DOHH2 (cell line): ENCODE measurements around the gene UBE2V1.

Experiments
- H3F3A ChIP-seq: fragments of 200-600 bp; sonication (generic), shearing (Covaris generic); 2 replicates; pipeline ENCODE4 v1.6.0; 2016; ENCODE audit warnings: antibody characterized with exemption, mild to moderate bottlenecking; ENCODE audit not compliant: control insufficient read depth, insufficient read depth
- H3K27ac ChIP-seq: fragments of 200-600 bp; sonication (generic); 2 replicates; pipeline ENCODE4 v1.5.1; 2014; ENCODE audit warnings: low read depth, mild to moderate bottlenecking, low read length, moderate library complexity
- H3K27me3 ChIP-seq: fragments of 200-600 bp; sonication (generic); 2 replicates; pipeline ENCODE4 v1.6.1; 2014; ENCODE audit warnings: mild to moderate bottlenecking, low read length, mixed read lengths; ENCODE audit not compliant: control insufficient read depth
- H3K36me3 ChIP-seq: fragments of 200-600 bp; sonication (generic); 2 replicates; pipeline ENCODE4 v1.6.1; 2014; ENCODE audit warnings: mild to moderate bottlenecking, low read length, moderate library complexity, mixed read lengths; ENCODE audit not compliant: control insufficient read depth
- H3K4me1 ChIP-seq: fragments of 200-600 bp; sonication (generic); 2 replicates; pipeline ENCODE4 v1.6.1; 2014; ENCODE audit warnings: mild to moderate bottlenecking, low read length, mixed read lengths; ENCODE audit not compliant: control insufficient read depth
- H3K4me2 ChIP-seq: fragments of 200-600 bp; sonication (generic); 2 replicates; pipeline ENCODE4 v1.6.0; 2014; ENCODE audit warnings: mild to moderate bottlenecking, low read length, moderate library complexity
- H3K4me3 ChIP-seq: fragments of 200-600 bp; sonication (generic); 2 replicates; pipeline ENCODE4 v1.5.1; 2014; ENCODE audit warnings: mild to moderate bottlenecking, low read length, mixed read lengths
- H3K79me2 ChIP-seq: fragments of 200-600 bp; sonication (generic); 2 replicates; pipeline ENCODE4 v1.6.1; 2014; ENCODE audit warnings: mild to moderate bottlenecking, low read length, mixed read lengths; ENCODE audit not compliant: control insufficient read depth
- H3K9me2 ChIP-seq: fragments of 200-600 bp; sonication (generic); replicated peaks from 2 replicates; pipeline ENCODE4 v1.6.1; 2014; ENCODE audit warnings: mild to moderate bottlenecking, low read length, mixed read lengths; ENCODE audit not compliant: control insufficient read depth
- H3K9me3 ChIP-seq: fragments of 200-600 bp; sonication (generic); 2 replicates; pipeline ENCODE4 v1.6.1; 2014; ENCODE audit warnings: antibody characterized with exemption, low read length, mixed read lengths; ENCODE audit not compliant: control insufficient read depth, insufficient read depth
- H4K20me1 ChIP-seq: fragments of 200-600 bp; sonication (generic); 2 replicates; pipeline ENCODE4 v1.6.0; 2014; ENCODE audit warnings: low read depth, mild to moderate bottlenecking, antibody characterized with exemption, low read length, moderate library complexity; ENCODE audit not compliant: control insufficient read depth, insufficient read depth
- CTCF ChIP-seq: fragments of 200-600 bp; sonication (generic); IDR thresholded peaks from one replicate; pipeline ENCODE4 v1.5.1; 2014; ENCODE audit warnings: antibody characterized with exemption, mild to moderate bottlenecking, low read depth, low read length; ENCODE audit not compliant: poor library complexity, severe bottlenecking
- EZH2phosphoT487 ChIP-seq: fragments of 200-600 bp; sonication (generic); IDR thresholded peaks from 2 replicates; pipeline ENCODE4 v1.6.1; 2017; ENCODE audit warnings: borderline replicate concordance, mild to moderate bottlenecking, antibody characterized with exemption, low read length, moderate library complexity, mixed read lengths

Gene UBE2V1

GRCh38 chr20:50110141-50111047 is 2.6 kb downstream of the UBE2V1 start:
- peaks cover 47% of the 10 kb centered on the region for H3K4me1 ChIP-seq
- peak overlapping the region; percentile 81 for H3K4me3 ChIP-seq
- peaks cover 42% of the 10 kb centered on the region for H3K36me3 ChIP-seq
- H3K27me3 ChIP-seq, result no peaks in the 10 kb centered on the region
- H3K27ac ChIP-seq, result peak overlapping the region; percentile 47
- no peaks in the 10 kb centered on the region for H3K9me3 ChIP-seq
- H3K79me2 ChIP-seq, result peaks cover 99% of the 10 kb centered on the region
- TF ChIP-seq EZH2phosphoT487 (no peak), CTCF (no peak)
- peaks cover 27% of the 10 kb centered on the region for H4K20me1 ChIP-seq
- no peaks in the 10 kb centered on the region for H3K9me2 ChIP-seq
- H3F3A ChIP-seq, result peaks cover 27% of the 10 kb centered on the region; the same call in 1 of the 2 replicates
- H3K4me2 ChIP-seq, result peak overlapping the region; percentile 97

- H3K27ac ChIP-seq, result no peak overlapping the region
- peaks cover 46% of the 10 kb centered on the region for H3K36me3 ChIP-seq
- H3F3A ChIP-seq, result peaks cover 20% of the 10 kb centered on the region; the same call in 1 of the 2 replicates
- H3K4me3 ChIP-seq, result no peak overlapping the region
- H3K9me2 ChIP-seq, result no peaks in the 10 kb centered on the region
- peaks cover 99% of the 10 kb centered on the region for H3K79me2 ChIP-seq
- no peaks in the 10 kb centered on the region for H3K9me3 ChIP-seq
- no peaks in the 10 kb centered on the region for H3K27me3 ChIP-seq
- peaks cover 32% of the 10 kb centered on the region for H3K4me1 ChIP-seq
- H3K4me2 ChIP-seq, result no peak overlapping the region
- no peak for TF ChIP-seq CTCF
- TF ChIP-seq EZH2phosphoT487, result no peak
- peaks cover 32% of the 10 kb centered on the region for H4K20me1 ChIP-seq
Measured at GRCh38 chr20:50108556-50109235, 4.3 kb downstream of the UBE2V1 start.

- Histone ChIP-seq H3K36me3 (peaks cover 48% of the 10 kb centered on the region), H3K4me2 (no peak overlapping the region), H3K9me2 (no peaks in the 10 kb centered on the region), H3K4me1 (peaks cover 30% of the 10 kb centered on the region), H3K79me2 (peaks cover 100% of the 10 kb centered on the region), H3K27me3 (no peaks in the 10 kb centered on the region), H3F3A (peaks cover 15% of the 10 kb centered on the region; the same call in 1 of the 2 replicates), H3K9me3 (no peaks in the 10 kb centered on the region), H3K4me3 (no peak overlapping the region), H3K27ac (no peak overlapping the region), H4K20me1 (peaks cover 35% of the 10 kb centered on the region)
- TF ChIP-seq EZH2phosphoT487 (no peak), CTCF (no peak)
Measured at GRCh38 chr20:50107796-50108331, 5.1 kb downstream of the UBE2V1 start.
